Fibroblast of villous mesenchyme (primary cell): ENCODE data around the gene FSTL4. TPM values are rescaled to one million over a fixed set of nuclear protein-coding genes. Genes with fewer than 3 reads are reported as not detected.
A peak's percentile ranks its signal among the peaks of the same experiment; 100 is the strongest.

Experiments
- DNase-seq: peaks from one replicate; pipeline ENCODE4 v3.0.0-alpha.2; 2010; ENCODE audit warnings: low read depth
- H3K4me3 ChIP-seq: 2 replicates; pipeline ENCODE4 v1.5.1; 2011; ENCODE audit warnings: low read depth, mild to moderate bottlenecking, low read length
- CTCF ChIP-seq: IDR thresholded peaks from 2 replicates; pipeline ENCODE4 v1.5.1; 2012; ENCODE audit warnings: low read depth, mild to moderate bottlenecking, low read length; ENCODE audit not compliant: insufficient read depth
- total RNA-seq: library from RNA; depleted of rRNA; stranded (reverse); fragments of >200 nt; gene quantifications from 2 replicates; pipeline ENCODE4 v1.2.3, GENCODE V29; 2012

Gene FSTL4
- total RNA-seq, 1 donor, result not detected

GRCh38 chr5:133613184-133613583, 843 bp upstream of the FSTL4 start:
- TF ChIP-seq CTCF, result no peak
- DNase-seq, result no peak
- no peak overlapping the region for H3K4me3 ChIP-seq

GRCh38 chr5:133611357-133612248, 738 bp downstream of the FSTL4 start:
- no peak for DNase-seq
- TF ChIP-seq CTCF, result no peak
- no peak overlapping the region for H3K4me3 ChIP-seq

GRCh38 chr5:133610489-133611356, 1.6 kb downstream of the FSTL4 start:
- TF ChIP-seq CTCF, result peak; percentile 42
- peak; percentile 25 for DNase-seq
- no peak overlapping the region for H3K4me3 ChIP-seq

GRCh38 chr5:133607451-133607850, 4.9 kb downstream of the FSTL4 start:
- H3K4me3 ChIP-seq, result no peak overlapping the region
- no peak for TF ChIP-seq CTCF
- DNase-seq, result no peak

GRCh38 chr5:133606835-133607234, 5.5 kb downstream of the FSTL4 start:
- H3K4me3 ChIP-seq, result no peak overlapping the region
- TF ChIP-seq CTCF, result no peak
- DNase-seq, result no peak

- TF ChIP-seq CTCF, result no peak
- no peak overlapping the region for H3K4me3 ChIP-seq
- DNase-seq, result no peak
Observed at GRCh38 chr5:133605323-133605722, 7.0 kb downstream of the FSTL4 start.
